Measurements from ENCODE around the gene RNPEP.

The RNPEP gene

DNA sequence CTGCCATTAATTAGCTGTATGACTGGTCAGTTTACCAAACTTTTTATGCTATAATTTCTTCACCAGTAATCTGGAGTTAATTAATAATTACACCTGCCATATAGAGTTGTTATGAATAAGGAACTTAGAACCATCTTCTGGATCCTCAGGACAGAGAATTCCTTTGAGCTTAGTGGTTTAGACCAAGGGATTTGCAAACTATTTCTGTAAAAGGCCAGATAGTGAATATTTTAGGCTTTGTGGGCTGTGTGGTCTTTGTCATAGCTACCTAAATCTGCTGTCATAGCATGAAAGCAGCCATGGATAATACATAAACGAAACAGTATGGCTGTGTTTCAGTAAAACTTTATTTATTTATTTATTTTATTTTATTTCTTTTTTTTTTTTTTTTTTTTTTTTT is 18.2 kb upstream of the RNPEP start:
- no peak for DNase-seq

DNA sequence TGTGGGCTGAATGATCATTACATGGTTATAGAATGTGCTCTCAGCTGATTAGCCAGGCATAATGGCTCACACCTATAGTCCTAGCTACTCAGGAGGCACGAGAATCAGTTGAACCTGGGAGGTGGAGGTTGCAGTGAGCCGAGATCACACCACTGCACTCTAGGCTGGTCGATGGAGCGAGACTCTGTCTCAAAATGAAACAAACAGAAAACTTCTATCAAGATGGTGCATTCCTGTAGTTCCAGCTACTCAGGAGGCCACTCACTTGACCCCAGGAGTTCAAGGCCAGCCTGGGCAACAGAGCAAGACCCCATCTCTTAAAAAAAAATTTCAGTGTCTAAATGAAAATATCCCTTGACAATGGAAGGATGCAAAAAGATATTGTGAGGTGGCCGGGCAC is 16.3 kb upstream of the RNPEP start:
- no peak for DNase-seq

DNA sequence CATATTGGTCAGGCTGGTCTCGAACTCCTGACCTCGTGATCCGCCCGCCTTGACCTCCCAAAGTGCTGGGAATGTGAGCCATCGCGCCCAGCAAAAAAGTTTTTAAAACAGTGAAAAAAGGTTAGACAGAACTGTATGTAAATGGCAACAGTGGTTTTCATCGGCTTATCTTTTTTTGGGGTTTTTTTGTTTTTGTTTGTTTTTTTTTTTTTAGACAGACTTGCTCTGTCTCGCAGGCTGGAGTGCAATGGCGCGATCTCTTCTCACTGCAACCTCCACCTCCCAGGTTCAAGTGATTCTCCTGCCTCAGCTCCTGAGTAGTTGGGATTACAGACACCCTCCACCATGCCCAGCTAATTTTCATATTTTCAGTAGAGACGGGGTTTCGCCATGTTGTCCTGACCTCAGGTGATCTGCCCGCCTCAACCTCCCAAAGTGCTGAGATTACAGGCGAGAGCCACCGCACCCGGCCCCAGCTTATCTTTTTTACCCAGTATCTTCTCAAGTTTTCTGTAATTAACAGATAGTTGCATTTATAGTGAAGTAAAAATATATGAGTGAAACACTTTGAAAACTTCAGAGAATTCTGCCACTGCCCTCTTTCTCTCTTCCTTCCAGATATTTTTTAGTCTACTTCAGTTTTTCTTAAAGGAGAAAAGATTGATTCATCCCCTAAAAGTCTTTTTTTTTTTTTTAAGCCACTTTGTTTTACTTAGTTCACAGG is 14.1 kb upstream of the RNPEP start:
- DNase-seq = no peak

DNA sequence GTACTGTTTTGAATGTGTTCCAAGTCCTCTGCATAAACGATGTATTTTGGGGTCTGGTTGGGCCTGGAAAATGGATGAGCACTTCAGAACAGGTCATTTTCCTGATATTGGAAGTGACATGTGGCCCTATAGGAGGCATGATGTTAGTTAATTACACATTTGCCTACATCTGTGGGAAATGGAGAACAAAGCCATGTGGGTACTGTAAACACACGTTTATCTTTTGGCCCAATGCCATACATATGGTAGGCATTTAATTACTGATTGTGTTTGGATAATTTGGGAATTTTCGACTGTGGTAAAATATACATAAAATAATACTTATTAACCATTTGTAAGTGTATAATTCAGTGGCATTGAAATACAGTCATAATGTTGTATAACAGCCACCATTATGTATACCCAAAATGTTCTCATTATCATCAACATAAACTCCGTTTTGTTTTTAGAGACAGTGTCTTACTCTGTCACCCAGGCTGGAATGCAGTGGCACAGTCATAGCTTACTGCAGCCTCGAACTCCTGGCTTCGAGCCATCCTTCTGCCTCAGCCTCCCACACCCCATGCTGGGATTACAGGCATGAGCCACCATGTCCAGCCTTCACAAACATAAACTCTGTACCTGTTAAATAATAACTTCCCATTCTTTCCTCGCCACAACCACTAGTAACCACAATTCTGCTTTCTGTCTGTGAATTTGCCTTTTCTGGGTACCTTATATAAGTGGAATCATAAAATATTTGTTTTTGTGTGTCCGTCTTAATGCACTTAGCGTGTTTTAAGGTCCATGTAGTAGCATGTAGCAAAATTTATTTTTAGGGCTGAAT is 11.9 kb upstream of the RNPEP start:
- DNase-seq = no peak

DNA sequence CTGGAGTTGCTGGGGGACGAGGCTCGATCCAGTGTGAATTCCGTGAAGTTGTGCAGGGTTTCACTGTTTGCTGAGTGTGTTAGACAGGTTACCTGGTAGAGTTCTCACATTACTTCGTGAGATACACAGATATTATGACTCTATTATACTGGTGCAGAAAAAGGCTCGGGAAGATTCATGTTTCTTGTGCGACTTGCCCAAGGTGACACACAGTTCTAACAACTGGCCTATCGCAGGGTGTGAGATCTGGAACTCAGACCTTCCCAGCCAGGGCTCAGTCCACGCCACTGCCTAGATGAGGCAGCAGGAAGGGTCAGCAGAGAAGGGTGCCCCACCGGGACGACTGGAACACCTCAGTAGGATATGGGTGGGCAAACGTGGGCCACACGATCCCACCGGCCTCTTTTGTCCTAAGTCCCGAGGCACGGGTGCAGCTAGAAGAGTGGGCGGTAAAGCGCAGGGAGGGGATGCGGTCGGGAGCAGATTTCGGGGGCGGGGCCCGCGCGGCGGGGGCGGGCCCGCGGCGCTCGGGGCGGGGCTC is 296 bp upstream of the RNPEP start:
- DNase-seq = no peak

DNA sequence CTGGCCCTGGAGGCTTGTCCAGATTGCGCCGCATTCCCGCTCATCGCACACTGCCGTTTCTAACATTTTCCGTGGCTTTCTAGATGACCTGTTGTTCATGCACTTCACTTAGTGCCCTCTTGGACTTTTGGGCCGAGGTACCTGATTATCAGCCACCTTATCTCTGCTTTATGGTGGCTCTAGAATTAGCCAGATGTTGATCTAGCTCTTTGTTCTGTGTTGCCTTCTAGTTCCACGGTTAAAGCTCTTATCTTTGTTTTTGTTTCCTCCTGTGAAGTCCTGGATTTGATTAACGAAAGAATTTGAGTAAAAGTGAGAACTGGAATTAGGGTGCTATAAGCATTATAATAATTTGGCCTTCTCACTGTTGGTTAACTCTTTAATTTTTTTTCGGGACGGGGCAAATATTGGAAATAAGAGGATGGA is 945 bp downstream of the RNPEP start:
- no peak for DNase-seq

DNA sequence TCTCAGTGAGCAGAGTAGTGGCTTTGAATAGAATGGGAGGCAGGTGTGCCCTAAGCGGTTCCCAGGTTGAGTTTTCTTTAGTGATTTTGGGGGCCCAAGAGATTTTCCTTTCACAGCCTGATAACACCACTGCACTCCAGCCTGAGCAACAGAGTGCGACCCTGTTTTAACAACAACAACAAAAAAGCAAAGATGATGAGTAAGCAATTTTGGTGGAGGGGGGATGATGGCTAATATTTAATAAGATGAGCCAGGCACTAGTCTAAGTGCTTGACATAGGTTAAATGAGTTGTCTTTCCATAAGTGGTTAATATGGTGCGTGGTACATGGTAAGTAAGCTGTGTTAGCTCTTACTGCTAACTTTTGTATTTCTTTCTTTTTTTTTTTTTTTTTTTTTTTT is 2.0 kb downstream of the RNPEP start:
- no peak for DNase-seq

DNA sequence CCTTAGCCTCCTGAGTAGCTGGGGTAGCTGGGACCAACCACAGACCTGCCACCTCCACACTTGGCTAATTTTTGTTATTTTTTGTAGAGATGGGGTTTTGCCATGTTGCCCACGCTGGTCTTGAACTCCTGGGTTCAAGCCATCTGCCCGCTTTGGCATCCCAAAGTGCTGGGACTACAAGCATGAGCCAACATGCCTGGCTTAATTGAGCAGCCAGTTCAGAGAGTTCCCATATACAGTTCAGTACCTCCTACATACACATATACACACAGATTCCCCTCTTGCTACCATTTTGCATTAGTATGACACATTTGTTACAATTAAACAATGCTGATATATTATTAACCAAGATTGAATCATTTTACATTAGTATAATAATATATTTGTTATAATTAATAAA is 2.9 kb downstream of the RNPEP start:
- DNase-seq = no peak

DNA sequence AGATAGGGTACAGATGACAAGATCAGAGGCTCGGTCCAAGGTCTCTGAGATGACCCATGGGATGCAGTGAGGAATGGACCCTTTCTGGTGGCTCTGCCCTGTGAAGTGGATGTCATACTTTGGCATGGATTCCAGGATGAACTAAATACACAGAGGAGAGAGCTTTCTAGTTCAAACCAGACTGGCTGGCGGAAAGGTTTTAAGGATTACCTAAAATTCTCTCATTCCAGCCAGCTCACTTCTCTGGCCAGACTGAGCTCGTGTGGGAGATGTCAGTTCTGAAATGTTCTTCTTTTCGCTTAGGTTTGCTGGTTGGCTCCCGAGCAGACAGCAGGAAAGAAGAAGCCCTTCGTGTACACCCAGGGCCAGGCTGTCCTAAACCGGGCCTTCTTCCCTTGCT is 6.2 kb downstream of the RNPEP start:
- DNase-seq = no peak

DNA sequence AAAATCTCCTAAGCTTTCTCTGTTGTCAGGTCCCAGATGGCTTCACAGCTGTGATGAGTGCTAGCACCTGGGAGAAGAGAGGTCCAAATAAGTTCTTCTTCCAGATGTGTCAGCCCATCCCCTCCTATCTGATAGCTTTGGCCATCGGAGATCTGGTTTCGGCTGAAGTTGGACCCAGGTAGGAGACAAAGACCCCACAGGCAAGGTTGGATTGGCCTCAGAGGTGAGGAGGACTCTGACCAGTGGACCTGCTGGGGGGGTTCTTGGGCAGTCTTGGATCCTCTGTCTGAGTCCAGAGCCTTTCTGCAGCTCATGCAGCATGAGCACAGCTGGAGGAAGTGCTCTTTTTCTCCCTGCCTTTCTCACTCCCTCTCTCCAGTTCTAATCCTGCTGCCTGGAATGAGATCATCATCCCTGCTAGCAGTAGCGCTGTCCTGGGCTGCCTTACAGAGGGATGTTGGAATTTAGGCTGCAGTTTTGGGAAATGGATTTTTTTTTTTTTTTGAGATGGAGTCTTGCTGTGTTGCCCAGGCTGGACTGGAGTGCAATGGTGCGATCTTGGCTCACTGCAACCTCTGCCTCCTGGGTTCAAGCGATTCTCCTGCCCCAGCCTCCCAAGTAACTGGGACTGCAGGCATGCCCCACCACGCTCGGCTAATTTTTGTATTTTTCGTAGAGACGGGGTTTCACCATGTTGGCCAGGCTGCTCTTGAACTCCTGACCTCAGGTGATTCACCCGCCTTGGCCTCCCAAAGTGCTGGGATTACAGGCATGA is 7.1 kb downstream of the RNPEP start:
- no peak for DNase-seq

DNA sequence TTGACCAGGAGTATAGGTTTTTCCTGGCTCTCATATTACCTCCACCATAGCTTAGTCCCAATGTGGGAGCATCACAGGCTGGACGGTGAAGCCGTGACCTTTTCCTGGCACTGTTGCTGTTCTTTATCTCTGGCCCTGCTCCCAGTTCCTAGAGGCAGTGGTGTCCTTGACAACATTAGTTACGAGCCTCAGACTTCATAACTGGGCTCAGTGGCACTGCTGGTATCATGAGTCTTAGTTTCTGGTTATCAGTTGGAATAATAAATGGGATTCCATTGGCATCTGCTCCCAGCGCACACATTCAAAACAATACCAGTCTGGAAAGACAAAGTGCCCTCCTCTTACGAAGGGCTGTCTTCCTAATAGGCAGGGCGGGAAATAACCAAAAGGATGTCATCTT is 8.0 kb downstream of the RNPEP start:
- no peak for DNase-seq

DNA sequence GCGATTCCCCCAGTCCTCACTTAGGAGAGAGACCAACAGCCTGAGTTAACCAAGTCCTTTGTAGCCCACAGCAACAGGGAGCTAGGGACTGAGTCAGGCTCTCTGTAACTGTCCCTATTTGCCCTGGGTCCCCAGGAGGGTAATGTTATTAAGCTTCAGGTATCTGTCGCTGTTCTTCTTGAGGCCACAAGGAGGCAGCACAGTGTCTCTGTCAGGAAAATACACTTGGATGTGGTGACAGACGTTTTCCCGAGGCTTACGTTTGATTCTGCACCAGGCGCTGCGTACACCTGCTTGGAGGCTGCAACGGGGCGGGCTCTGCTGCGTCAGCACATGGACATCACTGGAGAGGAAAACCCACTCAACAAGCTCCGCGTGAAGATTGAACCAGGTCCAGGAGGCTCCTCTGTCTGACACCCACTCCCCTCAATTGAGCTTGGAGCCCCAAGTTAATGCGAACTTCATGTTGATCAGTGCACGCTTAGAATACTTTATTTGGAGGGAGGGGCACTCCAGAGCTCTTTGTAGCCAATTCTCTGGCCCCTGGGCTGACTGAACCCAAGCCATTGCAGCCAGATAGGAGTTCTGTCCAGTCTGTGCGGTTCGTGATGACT is 17.3 kb downstream of the RNPEP start:
- peak; percentile 25 for DNase-seq

DNA sequence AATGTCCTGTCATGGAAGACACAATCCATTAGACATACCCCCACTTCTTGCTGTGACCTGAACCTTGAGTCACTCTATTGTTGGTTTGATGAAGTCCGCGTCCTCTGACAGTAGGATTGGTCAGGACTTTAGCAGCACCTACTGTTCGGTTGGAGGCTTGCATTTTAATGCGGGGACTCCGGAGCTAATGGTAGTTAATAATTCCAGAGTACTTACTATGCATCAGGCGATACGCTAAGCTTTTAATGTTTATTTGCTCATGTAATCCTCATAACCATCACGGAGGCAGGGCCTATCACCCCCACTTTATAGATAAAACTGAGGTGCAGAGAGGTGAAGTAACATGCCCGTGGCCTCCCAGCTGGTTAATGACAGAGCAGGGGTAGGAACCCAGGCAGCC is 20.1 kb downstream of the RNPEP start:
- DNase-seq = no peak

DNA sequence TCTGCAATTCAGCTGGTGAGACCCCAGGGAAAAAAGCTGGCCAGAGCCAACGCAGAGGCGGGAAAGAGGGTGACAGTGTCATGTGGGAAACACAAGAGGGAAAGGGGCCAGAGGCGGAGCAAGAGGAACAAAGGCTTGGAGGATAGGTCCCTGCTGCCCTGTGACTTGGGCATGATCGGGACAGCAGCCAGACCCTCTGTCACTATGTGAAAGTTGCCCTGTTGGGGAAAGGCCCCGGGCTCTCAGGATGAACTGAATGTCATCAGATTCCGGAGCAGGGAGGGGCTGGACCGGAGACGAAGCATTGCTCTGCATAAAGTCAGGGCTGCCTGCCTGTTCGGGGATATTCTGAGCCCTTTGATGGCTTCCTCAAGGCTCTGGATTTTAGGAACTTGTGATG is 22.3 kb downstream of the RNPEP start:
- no peak for DNase-seq

DNA sequence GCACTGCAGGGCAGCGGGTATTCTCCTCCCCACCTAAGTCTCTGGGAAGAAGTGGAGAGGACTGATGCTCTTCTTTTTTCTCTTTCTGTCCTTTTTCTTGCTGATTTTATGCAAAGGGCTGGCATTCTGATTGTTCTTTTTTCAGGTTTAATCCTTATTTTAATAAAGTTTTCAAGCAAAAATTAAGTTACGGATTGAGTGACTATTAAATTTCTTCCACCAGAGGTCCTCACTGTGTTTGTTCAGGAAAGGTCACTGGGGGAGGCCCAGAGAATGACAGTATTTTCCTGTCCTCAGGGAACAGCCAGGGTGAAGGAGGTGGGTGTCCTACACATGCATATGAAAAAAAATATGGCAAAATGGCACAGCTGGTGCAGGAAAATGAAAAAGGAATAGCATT is 23.5 kb downstream of the RNPEP start:
- DNase-seq = no peak

DNA sequence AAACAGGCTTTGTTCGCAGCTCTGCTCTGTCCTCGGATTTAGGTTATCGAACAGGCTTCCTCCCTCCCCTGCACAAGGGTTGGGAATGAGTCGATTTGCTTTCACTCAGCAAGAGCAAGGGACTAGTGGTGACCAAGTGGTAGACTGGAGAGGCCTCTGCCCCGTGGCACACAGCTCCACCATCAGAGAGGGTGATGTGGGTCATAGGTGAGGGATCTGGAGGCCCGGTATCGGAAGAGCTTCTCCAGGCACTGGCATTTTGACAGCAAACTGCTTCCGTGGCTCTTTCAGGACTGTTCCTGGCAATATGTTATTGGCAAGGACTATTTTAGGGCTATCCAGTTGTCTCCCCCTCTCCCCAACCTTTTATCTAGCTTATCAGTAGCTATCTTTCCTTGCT is 24.9 kb downstream of the RNPEP start:
- no peak for DNase-seq

DNA sequence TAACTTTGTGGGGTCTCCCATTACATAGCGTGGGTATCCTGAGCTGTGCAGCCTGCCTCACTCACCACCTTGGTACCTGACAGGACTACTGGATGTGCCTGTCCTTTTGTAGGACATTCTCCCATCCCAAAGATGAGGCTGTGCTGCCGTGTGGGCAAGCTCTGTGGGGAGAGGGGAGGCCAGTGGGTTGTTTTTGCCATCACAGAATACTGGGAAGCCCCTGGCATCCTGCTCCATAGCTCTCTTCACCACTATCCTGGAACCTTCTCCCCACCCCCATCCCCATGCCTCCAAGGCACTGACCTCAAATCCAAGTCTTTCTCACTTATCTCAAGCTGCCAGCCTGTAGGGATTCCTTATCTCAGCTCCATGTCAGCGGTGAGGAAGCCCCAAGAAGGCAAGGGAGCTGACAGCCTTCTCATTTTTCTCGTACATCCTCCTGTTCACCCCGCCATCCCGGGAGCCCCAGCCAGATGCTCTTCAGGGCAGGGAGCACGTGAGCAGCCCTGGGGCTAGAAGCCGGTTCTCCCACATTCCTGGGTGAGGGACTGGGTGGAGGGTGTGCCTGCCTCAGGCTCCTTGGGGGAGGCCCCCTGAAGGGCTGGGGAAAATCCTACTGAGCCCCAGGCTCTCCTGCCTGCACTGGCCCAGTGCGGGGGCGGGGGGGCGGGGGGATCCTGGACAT is 25.5 kb downstream of the RNPEP start:
- DNase-seq = no peak

DNA sequence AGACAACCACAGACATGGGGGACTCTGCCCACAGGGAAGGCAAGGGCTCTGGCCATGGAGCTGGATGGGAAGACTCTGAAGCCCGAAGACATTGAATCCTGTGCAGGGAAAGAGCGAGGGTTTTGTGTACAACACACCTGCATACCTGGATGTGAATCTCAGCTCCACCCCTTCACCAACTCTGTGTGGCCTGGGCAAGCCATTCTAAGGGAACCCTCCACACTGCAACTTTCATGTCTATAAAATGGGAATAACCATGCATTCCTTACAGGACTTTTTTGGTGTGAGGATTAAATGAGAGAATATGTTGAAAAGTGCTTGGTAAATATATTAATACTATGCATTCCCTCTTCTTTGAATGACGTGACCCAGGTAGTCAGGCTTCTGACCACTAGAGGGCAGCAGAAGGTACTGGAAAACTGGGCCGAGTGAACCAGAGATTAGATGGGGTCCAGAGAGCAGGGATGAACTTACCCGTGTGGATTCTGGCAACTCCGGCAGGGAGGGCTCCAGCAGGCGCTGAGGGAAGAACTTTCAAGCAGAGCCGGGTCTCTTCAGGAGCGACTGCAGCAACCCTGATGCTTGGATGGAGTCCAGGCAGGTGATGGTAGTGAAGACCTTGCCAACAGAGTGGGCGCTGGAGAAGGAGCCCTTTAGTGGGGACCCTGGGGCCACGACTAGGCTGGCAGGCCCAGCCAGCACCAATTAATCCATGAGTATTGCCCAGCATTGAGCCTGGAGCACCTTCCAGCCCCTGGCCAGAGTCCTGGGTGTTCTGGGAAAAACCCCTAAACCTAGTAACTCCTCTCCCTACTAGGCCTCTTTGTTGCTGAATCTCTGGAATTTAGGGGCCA is 27.1 kb downstream of the RNPEP start:
- DNase-seq = peak; percentile 79

DNA sequence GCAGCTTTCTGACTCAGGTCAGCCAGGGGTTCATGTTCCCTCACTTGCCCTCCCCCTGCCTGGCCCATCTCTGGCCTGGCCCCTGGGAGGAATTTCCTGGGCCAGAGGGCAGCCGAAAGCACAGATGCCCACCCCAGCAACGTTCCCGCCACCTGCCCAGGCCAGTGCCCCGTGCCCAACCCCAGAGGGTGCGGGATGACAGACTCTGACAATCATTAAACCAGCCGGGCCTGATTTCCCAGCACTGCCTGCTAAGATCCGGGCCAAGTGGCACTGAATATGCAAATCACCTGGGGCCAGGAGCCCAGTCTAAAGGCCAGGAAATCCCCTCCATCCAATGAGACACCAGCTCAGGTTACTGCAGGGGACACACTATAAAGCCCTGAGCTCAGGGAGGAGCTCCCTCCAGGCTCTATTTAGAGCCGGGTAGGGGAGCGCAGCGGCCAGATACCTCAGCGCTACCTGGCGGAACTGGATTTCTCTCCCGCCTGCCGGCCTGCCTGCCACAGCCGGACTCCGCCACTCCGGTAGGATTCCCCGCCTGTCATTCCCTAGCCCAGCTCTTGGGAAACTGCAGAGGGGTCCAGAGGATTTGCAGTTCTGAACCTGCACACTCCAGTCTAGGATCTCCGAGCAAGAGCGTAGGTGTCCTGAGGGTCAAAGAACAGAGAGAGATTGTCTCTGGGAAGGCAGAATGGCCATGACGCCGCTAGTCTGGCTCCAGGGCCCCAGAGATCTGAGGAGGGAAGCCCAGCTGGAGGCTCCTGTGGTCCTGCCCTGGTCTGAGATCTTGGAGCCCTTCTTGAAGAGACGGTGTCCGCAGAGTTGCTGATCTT is 27.9 kb downstream of the RNPEP start, which contains the start of gene ELF3:
Gene ELF3 (plus strand): TSS at position 408 of the 836 bp plus-strand sequence. CDS start 550 bp downstream, outside the sequence.
- DNase-seq = peak; percentile 91

DNA sequence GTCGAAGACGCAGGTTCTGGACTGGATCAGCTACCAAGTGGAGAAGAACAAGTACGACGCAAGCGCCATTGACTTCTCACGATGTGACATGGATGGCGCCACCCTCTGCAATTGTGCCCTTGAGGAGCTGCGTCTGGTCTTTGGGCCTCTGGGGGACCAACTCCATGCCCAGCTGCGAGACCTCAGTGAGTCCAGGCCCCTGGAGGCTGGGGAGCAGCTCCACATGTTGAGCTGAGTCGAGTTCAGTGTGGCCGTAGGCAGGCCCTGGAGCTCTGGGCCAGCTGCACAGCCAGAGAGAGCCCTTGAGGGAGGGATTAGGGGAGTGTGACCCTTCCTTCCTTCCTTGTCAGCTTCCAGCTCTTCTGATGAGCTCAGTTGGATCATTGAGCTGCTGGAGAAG is 29.5 kb downstream of the RNPEP start:
- DNase-seq = no peak
